PC-3 (cell line): ENCODE measurements around the gene POLR3E.

Experiments used
- CTCF ChIP-seq: fragments of 300-600 bp; sonication (generic); conservative IDR thresholded peaks from 2 replicates; pipeline ENCODE4 v1.5.1; 2017; ENCODE audit warnings: antibody characterized with exemption, low read depth, mild to moderate bottlenecking, low read length
- EZH2 ChIP-seq: fragments of 300-600 bp; sonication (generic); IDR thresholded peaks from one replicate; pipeline ENCODE4 v1.6.1; 2017; ENCODE audit warnings: antibody characterized with exemption, mild to moderate bottlenecking, low read length; ENCODE audit not compliant: unreplicated experiment
- EZH2phosphoT487 ChIP-seq: fragments of 300-600 bp; sonication (generic); IDR thresholded peaks from 2 replicates; pipeline ENCODE4 v1.6.1; 2018; ENCODE audit warnings: mild to moderate bottlenecking, antibody characterized with exemption, low read length, borderline replicate concordance

DNA sequence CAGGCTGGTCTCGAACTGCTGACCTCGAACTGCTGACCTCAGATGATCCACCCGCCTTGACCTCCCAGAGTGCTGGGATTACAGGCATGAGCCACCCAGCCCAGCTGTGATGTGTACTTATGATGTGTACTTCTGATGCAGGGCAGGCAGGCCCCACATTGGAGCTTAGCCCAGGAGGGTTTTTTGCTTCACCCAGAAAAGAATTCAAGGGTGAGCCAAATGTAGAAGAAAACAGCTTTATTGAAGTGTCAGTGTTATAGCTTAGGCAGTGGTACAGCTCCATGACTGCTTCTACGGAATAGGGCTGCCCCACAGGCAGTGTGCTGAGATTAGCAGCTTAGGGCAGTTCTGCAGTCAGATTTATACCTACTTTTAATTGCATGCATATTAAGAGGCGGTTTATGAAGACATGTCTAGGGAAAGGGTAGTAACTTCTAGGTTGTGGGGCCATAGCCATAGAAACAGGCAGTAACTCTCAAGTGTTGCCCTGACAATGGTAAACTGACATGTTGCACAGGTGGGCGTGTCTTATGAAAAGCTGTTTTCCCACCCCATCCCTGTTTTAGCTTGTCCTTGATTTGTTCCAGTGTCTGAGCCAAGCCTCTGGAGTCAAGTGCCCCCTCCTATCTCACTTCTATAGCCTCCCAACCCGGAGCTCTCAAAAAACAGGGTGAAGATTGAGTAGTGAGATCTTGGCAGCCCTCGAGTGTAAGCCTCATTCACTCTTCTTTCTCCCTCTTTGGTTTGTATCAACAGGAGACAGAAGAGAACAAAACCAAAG lies 24.1 kb upstream of the POLR3E start:
- TF ChIP-seq CTCF = no peak
- TF ChIP-seq EZH2 = no peak
- no peak for TF ChIP-seq EZH2phosphoT487
